ENCODE measurements around the gene KDM4C.

GRCh38 chr9:7130266-7130820, 372.6 kb downstream of the KDM4C start:
- no peak for TF ChIP-seq POLR2A (IDR thresholded peaks at IDR 0.05; ENCODE audit: low read depth, low read length)
- TF ChIP-seq POLR2AphosphoS5 (IDR thresholded peaks at IDR 0.05; ENCODE audit: low read depth, low read length): no peak
- no peak for TF ChIP-seq TAF1 (IDR thresholded peaks at IDR 0.05; ENCODE audit: borderline replicate concordance, low read depth, low read length)
